Lung microvascular endothelial cell (primary cell): ENCODE measurements around the gene BIN2. TPM values are rescaled to one million over a fixed set of nuclear protein-coding genes. Genes with fewer than 3 reads are reported as not detected.
"Not testable (repeated sequence)": the region's sequence is repeated elsewhere in the genome, so short reads cannot be mapped to it uniquely, and the experiment has no call there.

ENCODE experiments used
- DNase-seq, 2 donors: peaks; one replicate each; pipeline versions ENCODE4 v3.0.0 to v3.0.0-alpha.2; 2010; ENCODE audit warnings: low read depth in 2 of 2
- total RNA-seq: library from RNA; depleted of rRNA; stranded (reverse); fragments of >200 nt; gene quantifications from 2 replicates; pipeline ENCODE4 v1.2.1, GENCODE V29; 2014

Gene BIN2
- total RNA-seq, 1 donor from 2014 or later = not detected

GRCh38 chr12:51263341-51263740 lies 60.6 kb downstream of the BIN2 start:
- DNase-seq = no peak

DNA sequence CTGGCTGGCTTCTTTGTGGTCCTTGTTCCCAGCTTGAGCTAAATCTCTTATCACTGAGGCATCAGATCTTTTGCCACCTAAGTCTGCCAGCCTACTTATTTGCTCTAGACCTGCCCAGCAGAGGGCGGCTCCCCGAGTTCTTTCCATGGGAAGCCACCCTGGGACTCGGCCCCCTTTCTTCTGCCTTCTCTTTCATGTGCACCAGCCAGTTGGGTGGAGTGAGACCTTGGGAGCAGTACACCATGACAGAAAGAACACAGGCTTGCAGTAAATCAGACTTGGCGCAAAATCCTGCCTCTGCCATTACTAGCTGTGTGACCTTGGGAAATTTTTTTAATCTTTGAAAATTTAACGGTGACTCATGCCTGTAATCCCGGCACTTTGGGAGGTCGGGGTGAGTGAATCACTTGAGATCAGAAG lies 61.2 kb downstream of the BIN2 start:
- DNase-seq = peak; percentile 53 to 60

DNA sequence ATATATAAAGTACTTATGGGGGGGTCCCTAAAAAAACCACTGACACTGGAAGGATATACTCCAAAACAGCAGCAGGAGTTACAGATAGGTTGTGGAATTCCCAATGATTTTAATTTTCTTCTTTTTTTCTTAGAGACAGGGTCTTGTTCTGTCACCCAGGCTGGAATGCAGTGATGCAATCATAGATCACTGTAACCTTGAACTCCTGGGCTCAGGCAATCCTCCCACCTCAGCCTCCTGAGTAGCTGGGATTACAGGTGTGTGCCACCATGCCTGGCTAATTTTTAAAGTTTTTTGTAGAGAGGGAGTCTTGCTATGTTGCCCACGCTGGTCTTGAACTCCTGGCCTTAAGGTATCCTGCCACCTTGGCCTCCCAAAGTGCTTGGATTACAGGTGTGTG lies 64.4 kb downstream of the BIN2 start:
- DNase-seq = not testable (repeated sequence)

DNA sequence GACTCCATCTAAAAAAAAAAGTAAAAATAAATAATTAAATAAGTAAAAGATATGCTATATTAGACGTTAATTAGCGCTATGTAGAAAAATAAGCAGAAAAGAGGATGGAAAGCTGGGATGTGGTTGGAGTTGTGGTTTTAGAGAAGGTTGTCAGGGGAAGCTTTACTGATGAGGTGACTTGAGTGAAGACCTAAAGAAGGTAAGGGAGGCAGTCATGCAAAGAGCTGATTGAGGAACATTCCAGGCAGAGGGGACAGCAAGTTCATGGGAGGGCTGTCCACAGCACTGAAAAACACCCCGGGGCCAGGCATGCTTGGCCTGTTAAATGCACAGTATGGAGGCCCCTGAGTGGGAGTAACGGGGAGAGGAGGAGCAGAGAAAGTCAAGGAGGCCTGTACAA lies 69.4 kb downstream of the BIN2 start:
- no peak for DNase-seq

DNA sequence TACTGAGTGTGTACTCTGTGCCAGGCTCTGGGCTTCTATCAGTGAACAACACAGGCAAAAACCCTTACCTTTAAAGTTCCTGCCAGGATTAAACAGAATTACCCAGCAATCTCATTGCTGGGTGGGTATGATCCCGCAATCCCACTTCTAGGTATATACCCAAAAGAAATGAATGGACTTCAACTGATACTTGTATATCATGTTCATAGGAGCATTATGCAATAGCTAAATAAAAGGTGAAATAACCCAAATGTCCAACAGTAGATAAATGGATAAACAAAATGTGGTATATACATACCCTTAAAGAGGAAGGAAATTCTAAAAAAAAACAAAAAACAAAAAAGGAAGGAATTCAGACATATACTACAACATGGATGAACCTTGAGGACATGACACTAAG lies 70.7 kb downstream of the BIN2 start:
- no peak for DNase-seq

DNA sequence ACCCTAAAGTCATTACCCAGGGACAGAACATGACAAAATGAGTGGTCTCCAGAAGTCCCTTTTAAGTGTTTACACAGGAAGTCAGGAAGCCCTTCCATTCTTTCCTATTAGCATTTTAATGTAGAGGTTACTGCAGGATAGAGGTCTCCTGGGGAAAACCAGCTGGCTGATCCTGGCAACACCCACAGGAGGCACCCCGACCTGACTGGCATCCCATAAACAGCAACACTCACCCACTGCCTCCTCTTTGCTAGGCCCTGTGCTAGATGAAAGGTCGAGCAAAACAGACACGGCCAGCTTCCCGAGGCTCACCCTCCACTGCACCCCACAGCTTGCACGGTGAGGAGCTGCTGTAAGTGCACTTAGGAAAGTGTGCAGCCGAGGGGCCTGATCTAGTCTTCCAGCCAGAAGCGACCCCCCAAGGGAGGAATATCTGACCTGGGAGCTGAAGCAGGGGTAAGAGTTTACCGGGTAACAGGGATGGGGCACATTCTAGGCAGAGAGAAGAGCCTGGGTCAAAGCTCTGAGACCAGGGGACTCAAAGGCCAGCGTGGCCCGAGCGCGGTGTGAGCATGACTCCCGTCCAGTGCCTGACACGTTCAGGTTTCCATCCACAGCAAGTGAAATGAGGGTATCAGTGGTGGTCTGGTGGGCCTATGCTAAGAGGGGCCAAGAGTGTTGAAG lies 76.3 kb downstream of the BIN2 start:
- no peak for DNase-seq

GRCh38 chr12:51246254-51246853 lies 77.6 kb downstream of the BIN2 start:
- DNase-seq = peak; percentile 42 to 81

GRCh38 chr12:51245476-51246253 lies 78.3 kb downstream of the BIN2 start:
- no peak for DNase-seq

- peak in 1 of 2 donors; percentile 17 for DNase-seq
These were observed 79.7 kb downstream of the BIN2 start for GRCh38 chr12:51244269-51244668.

GRCh38 chr12:51242876-51243275 lies 81.1 kb downstream of the BIN2 start:
- no peak for DNase-seq

- no peak for DNase-seq
These were observed 81.9 kb downstream of the BIN2 start for GRCh38 chr12:51242120-51242519.

- peak in 1 of 2 donors; percentile 9 for DNase-seq
These were observed 83.0 kb downstream of the BIN2 start for GRCh38 chr12:51240971-51241370.

- peak; percentile 98 to 99 for DNase-seq
These were observed 85.3 kb downstream of the BIN2 start, which contains the start of gene DAZAP2 for GRCh38 chr12:51238510-51239334. Gene DAZAP2, plus strand, starts transcription at chr12:51238826. Its CDS starts 82 bp downstream, at chr12:51238908.

DNA sequence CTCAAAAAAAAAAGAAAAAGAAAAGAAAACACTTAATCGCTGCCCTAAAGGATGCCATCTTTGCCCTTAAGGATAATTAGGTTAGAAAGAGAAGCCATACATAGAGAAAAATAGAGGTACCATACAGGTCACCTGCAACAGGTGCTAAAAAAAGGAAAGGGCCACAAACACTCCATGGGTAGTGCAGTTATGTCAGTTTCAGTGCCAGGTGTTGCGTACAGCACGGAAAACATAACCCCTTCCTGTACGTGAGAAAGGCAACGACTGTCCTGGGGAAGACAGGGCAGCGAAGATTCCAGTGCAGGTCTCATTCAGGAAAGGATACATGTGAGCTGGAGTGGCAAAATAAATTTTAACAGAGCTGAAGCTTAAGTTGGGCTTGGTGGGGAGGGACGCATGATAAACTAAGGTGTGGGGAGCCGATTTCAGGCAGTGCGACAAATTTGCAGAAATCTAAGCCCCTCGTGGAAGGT lies 85.9 kb downstream of the BIN2 start:
- DNase-seq = peak; percentile 16 to 62

GRCh38 chr12:51234530-51234929 lies 89.4 kb downstream of the BIN2 start:
- DNase-seq = no peak

DNA sequence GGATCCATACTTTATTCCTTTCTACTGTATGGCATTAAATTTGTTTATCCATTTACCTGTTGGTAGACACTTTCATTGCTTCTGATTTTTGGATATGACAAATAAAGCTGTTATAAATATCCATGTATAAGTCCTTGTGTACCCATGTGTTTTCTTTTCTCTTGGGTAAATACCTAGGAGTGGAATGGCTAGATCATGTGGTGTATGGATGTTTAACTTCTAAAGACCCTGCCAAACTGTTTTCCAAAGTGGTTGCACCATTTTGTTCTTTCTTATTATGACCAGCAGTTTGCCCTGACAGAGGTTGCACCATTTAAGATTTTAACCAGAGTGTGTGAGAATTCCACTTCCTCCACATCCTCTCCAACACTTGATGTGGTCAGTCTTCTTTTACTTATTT lies 91.3 kb downstream of the BIN2 start:
- DNase-seq = no peak

Other genes starting within 250 kb of the BIN2 start
- 11.1 and 22.0 TPM in 2 replicates for gene CSRNP2, start 240.6 kb downstream of the BIN2 start, total RNA-seq
- 8.9 and 14.1 TPM in 2 replicates for gene TFCP2, start 151.0 kb downstream of the BIN2 start, total RNA-seq
- 1.3 and 3.0 TPM in 2 replicates for gene POU6F1, start 106.1 kb downstream of the BIN2 start, total RNA-seq
- gene DAZAP2, start 85.3 kb downstream of the BIN2 start, total RNA-seq = 68.5 and 73.7 TPM in 2 replicates
- 9.8 and 17.7 TPM in 2 replicates for gene SMAGP, start 53.8 kb downstream of the BIN2 start, total RNA-seq
- gene CELA1, start 22.5 kb upstream of the BIN2 start, total RNA-seq = not detected in 2 replicates
- gene GALNT6, start 67.2 kb upstream of the BIN2 start, total RNA-seq = 8.5 and 27.7 TPM in 2 replicates
- 0.60 and 1.1 TPM in 2 replicates for gene SLC4A8, start 100.7 kb upstream of the BIN2 start, total RNA-seq